Endometrium (tissue), 2 donors: ENCODE results near the gene TSC1.

Experiments
- FAIRE-seq: peaks from 2 replicates; lab custom pipeline; 2012; peaks lifted over from hg19 to GRCh38; lab: Jason Lieb, UNC
- donor health status: control.
- donor health status: control.

TSC1 gene

GRCh38 chr9:132862533-132862932 is 81.9 kb downstream of the TSC1 start:
- no peak for FAIRE-seq

DNA sequence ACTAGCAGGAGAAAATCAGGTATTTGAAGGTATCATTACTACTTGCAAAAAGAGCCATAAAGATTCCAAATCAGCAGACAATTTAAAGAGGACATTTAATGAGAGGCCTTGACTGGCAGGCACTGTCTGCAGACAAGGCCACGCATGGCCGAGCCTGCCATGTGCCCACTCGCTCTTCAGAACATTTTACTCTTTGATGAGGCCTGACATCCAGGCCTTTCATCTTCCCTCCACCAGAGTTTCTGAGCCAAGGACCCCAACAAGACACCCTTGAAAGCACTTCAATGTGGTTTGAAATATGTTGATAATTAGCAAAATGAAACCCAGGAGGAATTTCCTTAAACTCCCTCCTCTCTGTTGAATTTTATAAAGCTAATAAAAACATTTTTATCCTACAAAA is 82.8 kb downstream of the TSC1 start:
- no peak for FAIRE-seq

- no peak for FAIRE-seq
Observed at GRCh38 chr9:132858751-132859150, 85.7 kb downstream of the TSC1 start.

- FAIRE-seq: no peak
Observed at GRCh38 chr9:132857616-132858342, 86.6 kb downstream of the TSC1 start.

DNA sequence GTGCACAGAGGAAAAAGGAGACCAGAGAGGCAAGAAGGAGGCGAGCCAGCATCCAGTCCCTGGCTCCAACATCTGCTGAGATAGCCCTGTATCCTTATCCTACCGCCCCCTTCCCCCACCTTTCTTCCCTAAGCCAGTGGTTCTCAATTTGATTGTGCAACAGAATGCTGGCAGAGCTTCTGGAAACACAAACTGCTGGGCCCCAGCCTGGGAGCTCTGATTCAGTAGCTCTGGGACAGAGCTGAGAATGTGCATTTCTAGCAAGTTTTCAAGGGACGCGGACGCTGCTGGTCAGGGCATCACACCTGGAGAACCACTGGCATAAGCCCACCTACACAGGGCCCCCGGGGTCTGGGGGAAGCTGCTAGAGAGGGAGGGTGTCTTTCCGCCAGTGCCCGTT is 87.4 kb downstream of the TSC1 start:
- FAIRE-seq: no peak

- no peak for FAIRE-seq
Observed at GRCh38 chr9:132855904-132856303, 88.5 kb downstream of the TSC1 start.

DNA sequence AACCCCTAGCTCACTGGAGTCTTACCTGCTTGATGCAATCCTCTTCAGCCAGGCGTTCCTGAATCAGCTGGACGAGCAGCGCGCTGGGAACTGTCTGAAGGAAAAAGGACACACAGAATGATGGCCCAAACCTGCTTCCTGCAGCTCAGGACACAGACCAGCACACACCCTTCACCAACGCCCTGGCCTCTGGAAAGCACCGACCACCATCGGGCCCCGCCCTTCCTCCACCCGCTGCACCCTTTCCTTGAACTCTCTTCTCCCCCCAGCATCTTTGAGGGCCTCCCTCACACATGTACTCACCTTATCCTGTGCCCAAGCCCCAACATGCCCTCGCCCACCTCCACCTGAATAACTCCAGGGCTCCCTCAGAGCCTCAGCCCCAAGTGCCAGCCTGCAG is 89.6 kb downstream of the TSC1 start:
- FAIRE-seq: no peak

DNA sequence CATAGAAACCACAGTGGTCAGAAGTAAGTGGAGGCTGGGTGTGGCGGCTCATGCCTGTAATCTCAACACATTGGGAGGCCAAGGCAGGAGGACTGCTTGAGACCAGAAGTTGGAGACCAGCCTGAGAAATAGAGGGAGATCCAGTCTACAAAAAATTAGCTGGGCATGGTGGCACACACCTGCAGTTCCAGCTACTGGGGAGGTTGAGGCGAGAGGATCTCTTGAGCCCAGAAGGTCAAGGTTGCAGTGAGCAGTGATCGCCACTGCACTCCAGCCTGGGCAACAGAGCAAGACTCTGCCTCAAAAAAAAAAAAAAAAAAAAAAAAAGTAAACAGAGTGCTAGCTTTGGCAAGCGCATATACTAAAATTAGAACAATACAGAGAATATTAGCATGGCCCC is 90.9 kb downstream of the TSC1 start:
- no peak for FAIRE-seq

- no peak for FAIRE-seq
Observed at GRCh38 chr9:132849185-132849706, 95.2 kb downstream of the TSC1 start.

GRCh38 chr9:132846918-132847515 is 97.4 kb downstream of the TSC1 start:
- FAIRE-seq: no peak

- FAIRE-seq: no peak
Observed at GRCh38 chr9:132846109-132846917, 98.1 kb downstream of the TSC1 start.

DNA sequence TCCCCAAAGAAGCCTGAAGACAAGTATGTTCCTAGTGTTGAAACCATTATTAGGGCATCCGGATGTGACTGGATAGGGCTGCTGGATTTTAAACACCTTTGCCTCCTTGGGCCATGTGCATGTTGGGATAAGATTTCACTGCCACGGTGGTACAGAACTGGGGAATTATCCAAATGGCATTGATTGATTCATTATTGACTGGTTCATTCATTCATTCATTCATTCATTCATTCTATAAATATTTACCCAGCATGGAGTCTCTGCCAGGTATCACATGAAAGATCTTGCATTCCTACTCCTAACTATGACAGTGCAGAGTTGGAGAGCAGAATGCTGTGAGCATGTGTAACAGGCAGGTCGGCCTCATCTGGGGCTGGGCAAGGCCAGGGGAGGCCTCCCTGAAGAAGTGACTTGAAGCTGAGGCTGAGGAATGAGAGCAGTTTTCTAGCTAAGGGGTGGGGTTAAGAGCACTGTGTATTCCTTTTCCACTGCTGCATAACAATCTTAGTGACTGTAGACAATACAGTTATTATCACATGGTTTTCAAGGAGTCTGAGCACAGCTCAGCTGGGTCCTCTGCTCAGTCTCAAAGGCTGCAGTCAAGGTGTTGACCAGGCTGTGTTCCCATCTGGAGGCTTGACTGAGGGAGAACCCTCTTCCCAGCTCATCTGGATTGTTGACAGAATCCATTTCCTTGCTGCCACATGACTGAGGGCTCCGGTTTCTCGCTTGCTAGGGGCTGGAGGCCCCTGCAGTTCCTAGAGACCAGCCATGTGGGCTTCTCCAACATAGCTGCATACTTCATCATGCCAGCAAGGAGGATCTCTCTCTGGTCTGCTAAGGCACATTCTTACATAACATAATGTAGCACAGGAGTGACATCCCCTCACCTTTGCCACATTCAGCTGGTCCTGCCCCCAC is 102.0 kb downstream of the TSC1 start:
- FAIRE-seq: no peak
